ENCODE data around the gene LY6G6F.
"Not testable (repeated sequence)": the region's sequence is repeated elsewhere in the genome, so short reads cannot be mapped to it uniquely, and the experiment has no call there.

Gene LY6G6F

GRCh38 chr6:31705931-31706330 lies 735 bp upstream of the LY6G6F start:
- Histone ChIP-seq H3K9ac (ENCODE audit: insufficient read length, low read depth) (no peak overlapping the region), H3K27me3 (ENCODE audit: insufficient read depth, insufficient read length) (no peaks in the 10 kb centered on the region), H3K36me3 (ENCODE audit: insufficient read depth, insufficient read length, low read length) (peaks cover 10% of the 10 kb centered on the region), H3K4me3 (ENCODE audit: insufficient read length, low read depth) (no peak overlapping the region), H3K4me1 (ENCODE audit: insufficient read depth, insufficient read length) (peaks cover 5% of the 10 kb centered on the region), H3K9me3 (ENCODE audit: insufficient read depth, low read length) (no peaks in the 10 kb centered on the region)
- no peak for DNase-seq (ENCODE audit: low read depth, low spot score)
- no peak for TF ChIP-seq YY1 (IDR thresholded peaks at IDR 0.05; ENCODE audit: insufficient read depth, insufficient read length)
- TF ChIP-seq ZNF274 (IDR thresholded peaks at IDR 0.05; ENCODE audit: low read depth, low read length), result no peak
- TF ChIP-seq SUZ12 (IDR thresholded peaks at IDR 0.05; ENCODE audit: extremely low read depth, insufficient read depth, insufficient read length), result no peak

- H3K4me1 ChIP-seq (ENCODE audit: insufficient read depth, insufficient read length), result no peaks in the 10 kb centered on the region
- H3K9me3 ChIP-seq (ENCODE audit: insufficient read depth, low read length), result no peaks in the 10 kb centered on the region
- no peak overlapping the region for H3K9ac ChIP-seq (ENCODE audit: insufficient read length, low read depth)
- DNase-seq (ENCODE audit: low read depth, low spot score), result no peak
- H3K36me3 ChIP-seq (ENCODE audit: insufficient read depth, insufficient read length, low read length), result no peaks in the 10 kb centered on the region
- TF ChIP-seq YY1 (IDR thresholded peaks at IDR 0.05; ENCODE audit: insufficient read depth, insufficient read length), result no peak
- no peak for TF ChIP-seq ZNF274 (IDR thresholded peaks at IDR 0.05; ENCODE audit: low read depth, low read length)
- no peak for TF ChIP-seq SUZ12 (IDR thresholded peaks at IDR 0.05; ENCODE audit: extremely low read depth, insufficient read depth, insufficient read length)
- H3K27me3 ChIP-seq (ENCODE audit: insufficient read depth, insufficient read length), result no peaks in the 10 kb centered on the region
- no peak overlapping the region for H3K4me3 ChIP-seq (ENCODE audit: insufficient read length, low read depth)
Measured at GRCh38 chr6:31707701-31708100, 1.0 kb downstream of the LY6G6F start.

GRCh38 chr6:31708224-31708623 lies 1.6 kb downstream of the LY6G6F start:
- no peaks in the 10 kb centered on the region for H3K9me3 ChIP-seq (ENCODE audit: insufficient read depth, low read length)
- no peak overlapping the region for H3K9ac ChIP-seq (ENCODE audit: insufficient read length, low read depth)
- no peak overlapping the region for H3K4me3 ChIP-seq (ENCODE audit: insufficient read length, low read depth)
- no peaks in the 10 kb centered on the region for H3K36me3 ChIP-seq (ENCODE audit: insufficient read depth, insufficient read length, low read length)
- TF ChIP-seq ZNF274 (IDR thresholded peaks at IDR 0.05; ENCODE audit: low read depth, low read length) (no peak), YY1 (IDR thresholded peaks at IDR 0.05; ENCODE audit: insufficient read depth, insufficient read length) (no peak), SUZ12 (IDR thresholded peaks at IDR 0.05; ENCODE audit: extremely low read depth, insufficient read depth, insufficient read length) (no peak)
- DNase-seq (ENCODE audit: low read depth, low spot score), result no peak
- H3K4me1 ChIP-seq (ENCODE audit: insufficient read depth, insufficient read length), result no peaks in the 10 kb centered on the region
- no peaks in the 10 kb centered on the region for H3K27me3 ChIP-seq (ENCODE audit: insufficient read depth, insufficient read length)

- not testable (repeated sequence) for DNase-seq (ENCODE audit: low read depth, low spot score); H3K27me3 ChIP-seq (ENCODE audit: insufficient read depth, insufficient read length); H3K4me3 ChIP-seq (ENCODE audit: insufficient read length, low read depth); H3K36me3 ChIP-seq (ENCODE audit: insufficient read depth, insufficient read length, low read length); H3K9me3 ChIP-seq (ENCODE audit: insufficient read depth, low read length); H3K9ac ChIP-seq (ENCODE audit: insufficient read length, low read depth); H3K4me1 ChIP-seq (ENCODE audit: insufficient read depth, insufficient read length)
Measured at GRCh38 chr6:31709157-31709556, 2.5 kb downstream of the LY6G6F start.

GRCh38 chr6:31710523-31711219 lies 4.0 kb downstream of the LY6G6F start:
- TF ChIP-seq SUZ12 (IDR thresholded peaks at IDR 0.05; ENCODE audit: extremely low read depth, insufficient read depth, insufficient read length) (no peak), YY1 (IDR thresholded peaks at IDR 0.05; ENCODE audit: insufficient read depth, insufficient read length) (no peak), ZNF274 (IDR thresholded peaks at IDR 0.05; ENCODE audit: low read depth, low read length) (no peak)
- no peak overlapping the region for H3K9ac ChIP-seq (ENCODE audit: insufficient read length, low read depth)
- no peak for DNase-seq (ENCODE audit: low read depth, low spot score)
- H3K36me3 ChIP-seq (ENCODE audit: insufficient read depth, insufficient read length, low read length), result no peaks in the 10 kb centered on the region
- no peak overlapping the region for H3K4me3 ChIP-seq (ENCODE audit: insufficient read length, low read depth)
- H3K27me3 ChIP-seq (ENCODE audit: insufficient read depth, insufficient read length), result no peaks in the 10 kb centered on the region
- peaks cover 6% of the 10 kb centered on the region for H3K4me1 ChIP-seq (ENCODE audit: insufficient read depth, insufficient read length)
- H3K9me3 ChIP-seq (ENCODE audit: insufficient read depth, low read length), result no peaks in the 10 kb centered on the region

- H3K9ac ChIP-seq (ENCODE audit: insufficient read length, low read depth), result no peak overlapping the region
- no peak for TF ChIP-seq YY1 (IDR thresholded peaks at IDR 0.05; ENCODE audit: insufficient read depth, insufficient read length)
- TF ChIP-seq SUZ12 (IDR thresholded peaks at IDR 0.05; ENCODE audit: extremely low read depth, insufficient read depth, insufficient read length), result no peak
- TF ChIP-seq ZNF274 (IDR thresholded peaks at IDR 0.05; ENCODE audit: low read depth, low read length), result no peak
- peaks cover 6% of the 10 kb centered on the region for H3K4me1 ChIP-seq (ENCODE audit: insufficient read depth, insufficient read length)
Measured at GRCh38 chr6:31711233-31711632, 4.6 kb downstream of the LY6G6F start.

GRCh38 chr6:31712296-31712695 lies 5.6 kb downstream of the LY6G6F start:
- no peaks in the 10 kb centered on the region for H3K27me3 ChIP-seq (ENCODE audit: insufficient read depth, insufficient read length)
- H3K4me3 ChIP-seq (ENCODE audit: insufficient read length, low read depth), result no peak overlapping the region
- TF ChIP-seq YY1 (IDR thresholded peaks at IDR 0.05; ENCODE audit: insufficient read depth, insufficient read length), result no peak
- TF ChIP-seq SUZ12 (IDR thresholded peaks at IDR 0.05; ENCODE audit: extremely low read depth, insufficient read depth, insufficient read length), result no peak
- no peak for TF ChIP-seq ZNF274 (IDR thresholded peaks at IDR 0.05; ENCODE audit: low read depth, low read length)
- peaks cover 6% of the 10 kb centered on the region for H3K4me1 ChIP-seq (ENCODE audit: insufficient read depth, insufficient read length)
- no peak for DNase-seq (ENCODE audit: low read depth, low spot score)
- no peaks in the 10 kb centered on the region for H3K9me3 ChIP-seq (ENCODE audit: insufficient read depth, low read length)
- no peaks in the 10 kb centered on the region for H3K36me3 ChIP-seq (ENCODE audit: insufficient read depth, insufficient read length, low read length)
- H3K9ac ChIP-seq (ENCODE audit: insufficient read length, low read depth), result no peak overlapping the region

More at GRCh38 chr6:31711233-31711632, 4.6 kb downstream of the LY6G6F start:
- Histone ChIP-seq H3K4me3 (ENCODE audit: insufficient read length, low read depth) (no peak overlapping the region), H3K9me3 (ENCODE audit: insufficient read depth, low read length) (no peaks in the 10 kb centered on the region), H3K27me3 (ENCODE audit: insufficient read depth, insufficient read length) (no peaks in the 10 kb centered on the region), H3K36me3 (ENCODE audit: insufficient read depth, insufficient read length, low read length) (no peaks in the 10 kb centered on the region)
- no peak for DNase-seq (ENCODE audit: low read depth, low spot score)
